ENCODE measurements around the gene TNIP2.

- TF ChIP-seq CTCF (tag by site-specific recombination; IDR thresholded peaks at IDR 0.05) (no peak), ZNF184 (tag by site-specific recombination; IDR thresholded peaks at IDR 0.05) (no peak), ZNF558 (tag by site-specific recombination; IDR thresholded peaks at IDR 0.05) (no peak), WT1 (tag by site-specific recombination; IDR thresholded peaks at IDR 0.05) (no peak)
Measured at GRCh38 chr4:2735869-2736268, 20.3 kb downstream of the TNIP2 start.
